GM18507 (cell line): ENCODE measurements around the gene VAMP3.
A peak's percentile ranks its signal among the peaks of the same experiment; 100 is the strongest.

Experiments used
- DNase-seq: peaks from one replicate; pipeline ENCODE4 v3.0.0; 2011; ENCODE audit warnings: low read depth; ENCODE audit not compliant: insufficient read length; ENCODE audit errors: extremely low spot score
- FAIRE-seq: peaks from 2 replicates; lab custom pipeline; 2011; peaks lifted over from hg19 to GRCh38; lab: Jason Lieb, UNC

Gene VAMP3

DNA sequence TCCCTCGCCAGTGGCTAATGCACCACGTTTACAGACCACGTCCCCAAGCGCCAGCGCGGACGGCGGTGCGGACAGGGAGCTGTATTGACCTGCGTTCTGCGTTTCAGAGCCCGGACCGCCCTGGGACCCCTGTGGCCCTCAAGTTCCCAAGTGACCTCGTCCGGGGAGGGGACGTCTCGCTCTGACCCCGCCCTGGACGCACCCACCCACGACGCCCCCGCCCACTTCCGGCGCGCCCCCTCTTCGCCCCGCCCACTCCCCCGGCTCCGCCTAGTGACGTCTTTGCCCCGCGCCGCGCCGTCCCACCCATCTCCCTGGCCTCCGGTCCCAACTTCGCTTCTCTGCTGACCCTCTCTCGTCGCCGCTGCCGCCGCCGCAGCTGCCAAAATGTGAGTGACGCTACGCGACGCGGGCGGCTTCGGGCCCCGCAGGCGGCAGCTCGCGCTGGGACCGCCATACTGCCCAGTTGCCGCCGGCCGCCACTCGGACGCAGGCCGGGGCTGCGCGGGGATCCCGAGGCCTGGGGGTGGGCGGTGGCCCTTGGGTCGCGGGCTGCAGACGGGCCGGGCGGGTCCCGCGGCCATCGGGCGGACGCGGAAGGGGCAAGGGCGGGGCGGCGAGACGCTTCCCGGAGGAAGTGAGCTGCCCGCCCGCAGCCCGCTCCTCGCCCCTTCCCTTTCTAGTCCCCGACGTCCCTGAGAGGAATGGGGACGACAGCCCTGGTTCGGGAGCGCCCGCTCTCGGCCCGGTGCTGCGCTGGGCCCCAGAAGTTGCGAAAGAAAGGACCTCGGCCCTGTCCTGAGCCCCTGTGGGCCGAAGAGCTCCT is at the start of gene VAMP3:
TSS of gene VAMP3 (plus strand) at position 300 of the 826 bp plus-strand sequence. CDS start at position 388, 88 bp downstream.
- DNase-seq (peak; percentile 98), FAIRE-seq (peak; percentile 84)

- no peak for FAIRE-seq
- DNase-seq: no peak
Measured at GRCh38 chr1:7721940-7722669, 49.0 kb upstream of the VAMP3 start.

DNA sequence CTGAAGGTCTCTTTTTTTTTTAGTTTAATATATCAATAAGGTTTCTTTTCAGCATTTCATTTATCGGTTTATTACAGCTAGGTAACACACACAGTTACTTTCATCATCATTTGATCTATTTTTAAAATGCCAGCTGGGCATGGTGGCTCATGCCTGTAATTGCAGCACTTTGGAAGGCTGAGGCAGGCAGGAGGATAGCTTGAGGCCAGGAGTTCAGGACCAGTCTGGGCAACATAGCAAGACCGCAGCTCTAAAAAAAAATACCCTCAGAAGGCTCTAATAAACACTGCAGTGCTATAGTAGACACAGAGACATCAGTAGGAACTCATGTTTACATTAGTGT is 48.5 kb upstream of the VAMP3 start:
- FAIRE-seq: no peak

DNA sequence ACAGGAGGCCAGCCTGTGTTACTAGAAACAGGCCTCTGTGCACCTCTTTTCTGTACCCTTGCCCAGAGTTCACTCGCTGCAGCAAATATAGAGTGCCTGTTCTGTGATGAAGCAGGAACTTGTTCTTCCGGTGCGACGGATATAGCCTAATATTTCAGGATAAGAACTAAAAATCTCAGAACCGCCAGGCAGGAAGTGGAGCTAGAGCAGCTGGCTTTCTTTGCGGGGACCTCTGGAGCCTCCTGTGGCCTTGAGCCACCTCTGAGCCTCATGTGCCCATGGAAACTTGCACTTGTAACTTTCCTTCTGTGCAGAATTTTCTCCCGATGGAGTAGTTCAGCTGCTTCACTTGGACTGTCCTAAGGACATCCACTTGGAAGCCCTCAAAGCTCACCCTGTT is 44.5 kb upstream of the VAMP3 start:
- FAIRE-seq (no peak), DNase-seq (no peak)

More for the DNA sequence above, 48.5 kb upstream of the VAMP3 start:
- no peak for DNase-seq

DNA sequence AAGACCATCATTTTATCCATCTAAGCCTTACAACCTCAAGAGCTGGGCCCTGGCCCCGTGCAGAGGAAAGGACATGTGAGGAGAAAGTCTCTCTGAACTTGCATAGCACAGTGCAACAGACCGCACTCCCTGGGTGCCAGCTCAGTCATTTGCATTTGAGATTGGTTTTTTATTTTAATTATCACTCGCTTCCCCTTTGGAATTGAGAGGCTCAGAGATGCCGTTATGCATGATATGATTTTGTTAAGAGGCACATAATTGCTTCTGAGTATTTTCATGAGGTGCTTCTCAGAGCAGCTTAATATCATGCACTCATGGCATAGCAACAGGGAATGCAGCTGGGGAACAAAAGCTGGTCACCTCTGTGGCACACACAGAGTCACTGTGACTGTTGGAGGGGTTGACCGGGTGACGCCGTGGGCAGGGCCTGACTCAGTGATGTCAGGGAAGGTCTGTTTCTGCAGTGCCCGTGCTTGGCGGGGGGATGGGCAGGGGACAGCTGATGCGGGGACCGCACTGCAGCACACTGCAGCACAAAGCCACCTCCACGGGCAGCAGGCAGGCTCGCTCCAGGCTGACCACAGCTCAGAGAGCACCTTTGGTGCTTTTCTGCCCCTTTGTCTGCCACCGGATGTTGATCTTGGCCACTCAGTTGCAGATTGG is 43.2 kb upstream of the VAMP3 start:
- no peak for FAIRE-seq
- DNase-seq: no peak

DNA sequence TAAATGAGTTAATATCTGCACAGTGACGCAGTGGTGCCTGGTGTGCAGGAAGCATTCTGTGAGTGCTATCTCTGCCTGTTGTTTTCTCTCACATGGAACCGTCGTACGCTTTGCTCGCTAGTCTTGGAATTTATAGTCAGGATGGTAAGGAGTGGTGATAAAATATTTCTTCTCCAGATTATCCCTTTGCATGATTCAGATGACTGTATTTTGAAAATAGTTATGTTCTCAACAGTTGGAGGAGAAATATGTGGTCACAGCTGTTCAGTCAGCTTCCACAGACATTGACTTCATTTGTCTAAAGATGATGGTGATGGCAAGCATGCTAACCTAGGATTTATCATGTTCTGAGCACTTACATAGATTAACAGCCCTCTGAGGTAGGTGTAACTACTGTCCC is 41.3 kb upstream of the VAMP3 start:
- DNase-seq (no peak), FAIRE-seq (no peak)

DNA sequence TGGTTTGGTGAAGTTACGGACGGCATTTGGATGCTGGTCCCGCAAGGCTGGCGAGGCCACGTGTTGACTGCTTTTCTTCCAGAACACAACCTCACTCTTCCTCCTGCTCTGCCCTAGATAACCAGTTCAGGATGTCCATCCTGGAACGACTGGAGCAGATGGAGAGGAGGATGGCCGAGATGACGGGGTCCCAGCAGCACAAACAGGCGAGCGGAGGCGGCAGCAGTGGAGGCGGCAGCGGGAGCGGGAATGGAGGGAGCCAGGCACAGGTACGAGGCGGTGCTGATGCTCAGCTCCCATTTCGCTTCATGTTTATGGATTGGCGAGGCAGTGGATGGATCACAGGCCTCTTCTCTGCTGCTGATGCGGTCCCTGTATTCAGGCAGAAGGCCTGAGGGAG is 38.8 kb upstream of the VAMP3 start:
- DNase-seq (no peak), FAIRE-seq (no peak)

DNA sequence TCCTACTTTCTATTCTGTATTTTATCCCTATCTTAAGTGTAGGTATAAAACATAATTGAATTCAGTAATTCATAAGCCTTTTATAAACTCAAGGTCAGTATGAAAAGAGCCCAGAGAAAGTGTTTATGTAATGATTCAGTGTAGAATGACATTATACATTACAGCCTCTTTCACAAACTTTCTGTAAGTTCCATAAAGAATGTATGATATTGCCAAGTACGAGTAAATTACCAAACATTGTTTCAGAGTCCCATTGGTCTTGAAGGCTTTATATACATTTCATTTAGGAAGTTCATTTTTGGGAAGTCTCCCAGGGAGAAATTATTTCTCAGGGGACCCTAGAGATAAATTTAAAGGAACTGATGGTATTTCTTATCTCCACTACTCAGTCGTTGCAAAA is 37.8 kb upstream of the VAMP3 start:
- FAIRE-seq (no peak), DNase-seq (no peak)

DNA sequence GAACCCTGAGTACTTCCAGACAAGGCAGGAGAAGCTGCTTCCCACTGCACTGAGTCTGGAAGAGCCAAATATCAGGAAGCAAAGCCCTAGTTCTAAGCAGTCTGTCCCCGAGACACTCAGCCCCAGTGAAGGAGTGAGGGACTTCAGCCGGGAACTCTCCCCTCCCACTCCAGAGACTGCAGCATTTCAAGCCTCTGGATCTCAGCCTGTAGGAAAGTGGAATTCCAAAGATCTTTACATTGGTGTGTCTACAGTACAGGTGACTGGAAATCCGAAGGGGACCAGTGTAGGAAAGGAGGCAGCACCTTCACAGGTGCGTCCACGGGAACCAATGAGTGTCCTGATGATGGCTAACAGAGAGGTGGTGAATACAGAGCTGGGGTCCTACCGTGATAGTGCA is 33.1 kb upstream of the VAMP3 start:
- DNase-seq: no peak
- no peak for FAIRE-seq

GRCh38 chr1:7743346-7743745 is 27.8 kb upstream of the VAMP3 start:
- DNase-seq (no peak), FAIRE-seq (no peak)

DNA sequence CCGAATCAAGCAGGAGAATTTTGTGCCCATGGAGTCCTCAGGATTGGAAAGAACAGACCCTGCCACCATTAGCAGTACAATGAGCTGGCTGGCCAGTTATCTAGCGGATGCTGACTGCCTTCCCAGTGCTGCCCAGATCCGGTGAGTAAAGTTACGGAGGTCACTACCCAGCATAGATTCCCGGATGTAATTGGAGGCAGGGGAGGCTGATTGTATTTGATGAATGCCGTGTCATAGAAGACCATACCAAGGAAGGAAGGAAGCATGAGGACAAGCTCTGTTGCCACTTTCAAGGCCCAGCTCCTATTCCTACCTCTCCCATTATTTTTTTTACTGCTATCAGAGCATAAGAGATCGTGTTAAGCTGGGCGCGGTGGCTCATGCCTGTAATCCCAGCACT is 26.2 kb upstream of the VAMP3 start:
- FAIRE-seq: no peak

DNA sequence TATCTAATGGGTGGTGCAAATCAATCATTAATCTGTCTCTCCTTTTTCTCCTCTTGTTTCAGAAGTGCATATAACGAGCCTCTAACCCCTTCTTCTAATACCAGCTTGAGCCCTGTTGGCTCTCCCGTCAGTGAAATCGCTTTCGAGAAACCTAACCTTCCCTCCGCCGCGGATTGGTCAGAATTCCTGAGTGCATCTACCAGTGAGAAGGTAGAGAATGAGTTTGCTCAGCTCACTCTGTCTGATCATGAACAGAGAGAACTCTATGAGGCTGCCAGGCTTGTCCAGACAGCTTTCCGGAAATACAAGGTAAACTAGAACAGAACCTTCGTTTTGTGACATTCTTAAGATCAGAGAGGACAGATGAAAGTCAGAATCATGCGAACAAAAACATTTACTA is 25.3 kb upstream of the VAMP3 start:
- FAIRE-seq (no peak), DNase-seq (no peak)

More for the DNA sequence above, 26.2 kb upstream of the VAMP3 start:
- no peak for DNase-seq

- FAIRE-seq (no peak), DNase-seq (no peak)
Measured at GRCh38 chr1:7747605-7748004, 23.5 kb upstream of the VAMP3 start.

- FAIRE-seq (no peak), DNase-seq (no peak)
Measured at GRCh38 chr1:7749126-7749525, 22.0 kb upstream of the VAMP3 start.

GRCh38 chr1:7751174-7751573 is 19.9 kb upstream of the VAMP3 start:
- FAIRE-seq: no peak
- no peak for DNase-seq

- FAIRE-seq (peak; percentile 75), DNase-seq (no peak)
Measured at GRCh38 chr1:7752512-7753417, 18.3 kb upstream of the VAMP3 start.

- FAIRE-seq (no peak), DNase-seq (no peak)
Measured at GRCh38 chr1:7753641-7754040, 17.5 kb upstream of the VAMP3 start.

DNA sequence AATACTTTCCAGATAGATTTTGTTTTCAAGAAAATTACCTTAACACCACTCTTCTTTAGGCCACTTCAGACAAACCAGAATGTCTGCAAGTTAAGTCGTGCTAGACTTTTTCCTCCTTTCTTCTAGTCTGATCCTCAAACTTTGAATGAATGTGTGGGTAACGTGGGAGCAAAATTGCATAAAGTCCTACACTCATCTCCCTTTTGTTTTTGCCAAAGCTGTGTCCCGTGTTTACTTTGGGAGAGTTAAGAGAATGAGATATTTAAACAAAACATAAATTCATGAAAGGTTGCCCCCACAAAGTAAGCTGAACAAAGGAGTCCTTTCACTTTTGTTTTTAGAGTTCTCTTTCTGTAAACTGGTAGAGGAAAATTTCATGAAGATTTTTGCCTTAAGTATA is 16.9 kb upstream of the VAMP3 start:
- DNase-seq (no peak), FAIRE-seq (no peak)

GRCh38 chr1:7755448-7755847 is 15.6 kb upstream of the VAMP3 start:
- peak; percentile 15 for FAIRE-seq

GRCh38 chr1:7760245-7760644 is 10.9 kb upstream of the VAMP3 start:
- no peak for DNase-seq
- FAIRE-seq: no peak

More at GRCh38 chr1:7755448-7755847, 15.6 kb upstream of the VAMP3 start:
- no peak for DNase-seq
